Neural cell (in vitro differentiated cells): Measurements from ENCODE around the gene PSIP1. TPM values are rescaled to one million over a fixed set of nuclear protein-coding genes. Genes with fewer than 3 reads are reported as not detected.
A peak's percentile ranks its signal among the peaks of the same experiment; 100 is the strongest.

Experiments
- H2AFZ ChIP-seq: fragments of 200-600, 300-800 bp; sonication (generic), shearing (Covaris generic); 2 replicates; pipeline ENCODE4 v1.6.0; 2014; ENCODE audit warnings: low read depth, mild to moderate bottlenecking, antibody characterized with exemption, low read length, moderate library complexity
- H3F3A ChIP-seq: fragments of 200-600 bp; shearing (Covaris generic); 2 replicates; pipeline ENCODE4 v1.6.1; 2016; ENCODE audit warnings: mild to moderate bottlenecking, moderate library complexity, mixed read lengths, antibody characterized with exemption, low read length; ENCODE audit not compliant: insufficient read depth, poor library complexity, severe bottlenecking
- H3K27ac ChIP-seq: fragments of 200-600, 300-800 bp; sonication (generic), shearing (Covaris generic); 2 replicates; pipeline ENCODE4 v1.5.1; 2014; ENCODE audit warnings: mild to moderate bottlenecking, low read length, moderate library complexity
- H3K27me3 ChIP-seq: fragments of 300-800, 200-600 bp; sonication (generic), shearing (Covaris generic); 2 replicates; pipeline ENCODE4 v1.6.0; 2014; ENCODE audit warnings: mild to moderate bottlenecking, low read depth, low read length, moderate library complexity; ENCODE audit not compliant: insufficient read depth
- H3K36me3 ChIP-seq: fragments of 300-800, 200-600 bp; sonication (generic), shearing (Covaris generic); 2 replicates; pipeline ENCODE4 v1.5.1; 2014; ENCODE audit warnings: mild to moderate bottlenecking, antibody characterized with exemption, low read length, moderate library complexity; ENCODE audit not compliant: insufficient read depth
- H3K4me2 ChIP-seq: fragments of 300-800, 200-600 bp; sonication (generic), shearing (Covaris generic); 2 replicates; pipeline ENCODE4 v1.6.0; 2014; ENCODE audit warnings: mild to moderate bottlenecking, low read length
- H3K4me3 ChIP-seq: fragments of 300-800, 200-600 bp; sonication (generic), shearing (Covaris generic); 2 replicates; pipeline ENCODE4 v1.5.1; 2014; ENCODE audit warnings: mild to moderate bottlenecking, low read length, moderate library complexity
- H3K79me2 ChIP-seq: fragments of 200-600 bp; shearing (Covaris generic); replicated peaks from 2 replicates; pipeline ENCODE4 v1.6.0; 2014; ENCODE audit warnings: mild to moderate bottlenecking, low read length, moderate library complexity; ENCODE audit not compliant: insufficient read depth
- H3K9ac ChIP-seq: fragments of 300-800, 200-600 bp; sonication (generic), shearing (Covaris generic); 2 replicates; pipeline ENCODE4 v1.6.1; 2016; ENCODE audit warnings: mild to moderate bottlenecking, low read length, mixed read lengths
- H3K9me2 ChIP-seq: fragments of 200-600 bp; shearing (Covaris generic); 2 replicates; pipeline ENCODE4 v1.6.1; 2016; ENCODE audit warnings: mild to moderate bottlenecking, low read length, mixed read lengths; ENCODE audit not compliant: insufficient read depth
- H3K9me3 ChIP-seq: fragments of 200-600, 300-800 bp; sonication (generic), shearing (Covaris generic); 2 replicates; pipeline ENCODE4 v1.6.1; 2016; ENCODE audit warnings: mild to moderate bottlenecking, mixed run types, low read length, moderate library complexity, mixed read lengths
- H4K20me1 ChIP-seq: fragments of 200-600 bp; shearing (Covaris generic); 2 replicates; pipeline ENCODE4 v1.6.1; 2016; ENCODE audit warnings: mild to moderate bottlenecking, mixed run types; ENCODE audit not compliant: insufficient read depth
- EP300 ChIP-seq: fragments of 450-650 bp; conservative IDR thresholded peaks from 2 replicates; pipeline ENCODE4 v1.6.1; 2014; ENCODE audit warnings: antibody characterized with exemption, mild to moderate bottlenecking, moderate library complexity; ENCODE audit not compliant: poor library complexity, severe bottlenecking
- EZH2 ChIP-seq: fragments of 200-600, 300-800 bp; shearing (Covaris generic), sonication (generic); IDR thresholded peaks from 2 replicates; pipeline ENCODE4 v1.6.1; 2014; ENCODE audit warnings: antibody characterized with exemption, low read length, borderline replicate concordance, mild to moderate bottlenecking; ENCODE audit not compliant: insufficient read depth, poor library complexity, severe bottlenecking
- POLR2AphosphoS5 ChIP-seq: IDR thresholded peaks from 2 replicates; pipeline ENCODE4 v1.6.1; 2012
- RAD21 ChIP-seq: fragments of 450-650 bp; conservative IDR thresholded peaks from 2 replicates; pipeline ENCODE4 v1.6.1; 2014; ENCODE audit warnings: antibody characterized with exemption, mild to moderate bottlenecking, moderate library complexity
- REST ChIP-seq: IDR thresholded peaks from 2 replicates; pipeline ENCODE4 v1.6.1; 2012; ENCODE audit warnings: borderline replicate concordance
- SMC3 ChIP-seq: fragments of 450-650 bp; conservative IDR thresholded peaks from 2 replicates; pipeline ENCODE4 v1.6.1; 2014; ENCODE audit warnings: antibody characterized with exemption, mild to moderate bottlenecking, moderate library complexity; ENCODE audit not compliant: poor library complexity
- TAF1 ChIP-seq: IDR thresholded peaks from 2 replicates; pipeline ENCODE4 v1.6.1; 2012; ENCODE audit warnings: low read depth
- polyA plus RNA-seq: library from polyadenylated mRNA; depleted of rRNA; stranded (reverse); fragments of >200 nt; gene quantifications from 2 replicates; pipeline ENCODE4 v1.2.3, GENCODE V29; 2014
- small RNA-seq, 3 experiments: library from RNA; depleted of rRNA; stranded (forward); fragments of <200 nt; gene quantifications; one replicate each; pipeline ENCODE3, GENCODE V24; 2012

PSIP1 gene
- polyA plus RNA-seq, 1 donor from 2014 or later, result 339 TPM

GRCh38 chr9:15416880-15417279, 93.9 kb downstream of the PSIP1 start:
- no peak for TF ChIP-seq SMC3
- peak; percentile 15 for TF ChIP-seq RAD21
- no peak for TF ChIP-seq TAF1
- TF ChIP-seq POLR2AphosphoS5, result no peak
- TF ChIP-seq REST, result no peak
- TF ChIP-seq EZH2, result no peak
- TF ChIP-seq EP300, result no peak
- Histone ChIP-seq H3K9ac (no peak overlapping the region), H3K79me2 (no peaks in the 10 kb centered on the region), H3K27me3 (no peaks in the 10 kb centered on the region), H3K27ac (no peak overlapping the region), H3K9me3 (no peaks in the 10 kb centered on the region), H2AFZ (no peak overlapping the region), H4K20me1 (no peaks in the 10 kb centered on the region), H3K4me3 (no peak overlapping the region), H3K9me2 (no peaks in the 10 kb centered on the region), H3K4me2 (no peak overlapping the region), H3F3A (no peaks in the 10 kb centered on the region), H3K36me3 (no peaks in the 10 kb centered on the region)

Small RNAs within 50 kb of the gene (small RNA-seq; reads per million reads assigned to genes)
- gene AL513423.1 (0 reads per million in 3 experiments), gene RN7SL98P (0 reads per million in 3 experiments), gene RNU6-246P (0 to 0.08 (median 0) reads per million in 3 experiments), gene RNU6-319P (0 reads per million in 3 experiments)

Other genes with a start within 250 kb of the PSIP1 start
- gene TTC39B, start 203.8 kb downstream of the PSIP1 start, polyA plus RNA-seq, result 2.8 and 2.9 TPM in 2 replicates
- gene SNAPC3, start 88.1 kb downstream of the PSIP1 start, polyA plus RNA-seq, result 96.6 and 107 TPM in 2 replicates
- gene CCDC171, start 42.1 kb upstream of the PSIP1 start, polyA plus RNA-seq, result 9.1 and 15.8 TPM in 2 replicates